G401.6 (cell line): ENCODE results near the gene ADAMTS7.
"Not testable (repeated sequence)": the region's sequence is repeated elsewhere in the genome, so short reads cannot be mapped to it uniquely, and the experiment has no call there.

ENCODE experiments used
- FAIRE-seq: peaks from 2 replicates; lab custom pipeline; 2012; peaks lifted over from hg19 to GRCh38; lab: Jason Lieb, UNC

ADAMTS7 gene

GRCh38 chr15:78753751-78754535, 57.3 kb downstream of the ADAMTS7 start:
- not testable (repeated sequence) for FAIRE-seq

- FAIRE-seq = not testable (repeated sequence)
Measured at GRCh38 chr15:78753359-78753659, 58.0 kb downstream of the ADAMTS7 start.

- no peak for FAIRE-seq
Measured at GRCh38 chr15:78752492-78753358, 58.5 kb downstream of the ADAMTS7 start.

- FAIRE-seq = no peak
Measured at GRCh38 chr15:78751602-78751979, 59.7 kb downstream of the ADAMTS7 start.

- FAIRE-seq = peak; percentile 36
Measured at GRCh38 chr15:78750974-78751601, 60.2 kb downstream of the ADAMTS7 start.

- no peak for FAIRE-seq
Measured at GRCh38 chr15:78750566-78750965, 60.7 kb downstream of the ADAMTS7 start.

GRCh38 chr15:78749831-78750230, 61.4 kb downstream of the ADAMTS7 start:
- FAIRE-seq = no peak

- not testable (repeated sequence) for FAIRE-seq
Measured at GRCh38 chr15:78747877-78748276, 63.4 kb downstream of the ADAMTS7 start.

GRCh38 chr15:78741674-78742073, 69.6 kb downstream of the ADAMTS7 start:
- FAIRE-seq = not testable (repeated sequence)

GRCh38 chr15:78740904-78741274, 70.4 kb downstream of the ADAMTS7 start:
- FAIRE-seq = no peak

GRCh38 chr15:78739996-78740903, 71.0 kb downstream of the ADAMTS7 start:
- FAIRE-seq = peak; percentile 51

GRCh38 chr15:78739206-78739605, 72.1 kb downstream of the ADAMTS7 start:
- FAIRE-seq = no peak

GRCh38 chr15:78737931-78738558, 73.2 kb downstream of the ADAMTS7 start:
- peak; percentile 27 for FAIRE-seq

GRCh38 chr15:78737187-78737820, 74.0 kb downstream of the ADAMTS7 start:
- no peak for FAIRE-seq

- FAIRE-seq = not testable (repeated sequence)
Measured at GRCh38 chr15:78736286-78736685, 75.0 kb downstream of the ADAMTS7 start.

GRCh38 chr15:78734451-78735064, 76.7 kb downstream of the ADAMTS7 start:
- no peak for FAIRE-seq

- FAIRE-seq = no peak
Measured at GRCh38 chr15:78732634-78733033, 78.6 kb downstream of the ADAMTS7 start.

- FAIRE-seq = no peak
Measured at GRCh38 chr15:78730955-78731354, 80.3 kb downstream of the ADAMTS7 start.

GRCh38 chr15:78728427-78728826, 82.8 kb downstream of the ADAMTS7 start:
- not testable (repeated sequence) for FAIRE-seq

GRCh38 chr15:78727561-78727960, 83.7 kb downstream of the ADAMTS7 start:
- no peak for FAIRE-seq
